Measurements from ENCODE around the gene CCDC87. TPM values are rescaled to one million over a fixed set of nuclear protein-coding genes. Genes with fewer than 3 reads are reported as not detected.
A peak's percentile ranks its signal among the peaks of the same experiment; 100 is the strongest.
"Not testable (repeated sequence)": the region's sequence is repeated elsewhere in the genome, so short reads cannot be mapped to it uniquely, and the experiment has no call there.

CCDC87 gene
- total RNA-seq, 1 experiment from 2014 or later, result 2.0 TPM

DNA sequence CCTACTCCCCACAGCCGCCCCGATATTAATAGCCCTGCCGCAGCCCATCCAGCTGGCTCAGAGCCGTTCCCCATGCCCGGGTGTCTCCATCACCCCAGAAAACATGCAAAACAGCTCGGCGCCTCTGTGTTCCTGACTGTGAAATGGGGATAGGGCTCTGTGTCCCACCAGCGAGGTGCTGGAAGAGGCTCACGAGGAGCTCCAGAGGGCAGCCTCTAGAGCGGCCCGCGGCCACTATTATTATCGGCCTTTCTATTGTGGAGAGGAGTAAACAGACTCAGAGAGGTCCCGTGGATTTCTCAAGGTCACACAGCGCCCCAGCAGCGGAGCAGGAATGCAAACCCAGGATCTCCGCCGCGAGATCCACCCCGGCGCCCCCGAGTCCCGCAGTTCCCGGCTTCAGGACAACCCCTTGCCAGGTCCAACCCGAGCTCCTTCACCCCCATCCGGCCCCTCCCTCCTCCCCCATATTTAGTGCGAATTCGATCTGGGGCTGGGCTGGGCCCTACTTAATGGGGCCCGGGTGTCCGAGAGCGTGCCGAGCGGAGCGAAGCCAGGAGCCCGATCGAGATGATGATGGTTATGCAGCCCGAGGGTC lies 46.4 kb downstream of the CCDC87 start, which contains the start of gene ACTN3:
TSS of gene ACTN3 (plus strand) at position 536 of the 598 bp plus-strand sequence. CDS start at position 571, 35 bp downstream.
- ChIA-PET CTCF (interaction anchor here (0.6 kb wide), 2 partner anchors 80 to 138 kb away, joined by 4 to 6 read pairs; partner anchors contain the start of gene PELI3), POLR2A (interaction anchor here (0.5 to 1.0 kb wide), 4 partner anchors 9 to 30 kb away, joined by 3 to 5 read pairs (median 4); no protein-coding TSS in a partner anchor)
- DNase-seq (ENCODE audit: low read depth, low spot score) (no peak), ATAC-seq (peak; percentile 11)
- Histone ChIP-seq H3K27me3 (ENCODE audit: control insufficient read depth, insufficient read depth, low read length) (no peaks in the 10 kb centered on the region), H3K4me3 (ENCODE audit: low read depth in 2 of 2, low read length in 2 of 2) (peak within 1 kb of the TSS; percentile 87 to 92), H3K9me3 (ENCODE audit: control insufficient read depth, insufficient read depth, low read depth, low read length) (no peaks in the 10 kb centered on the region), H3K27ac (ENCODE audit: low read length) (peak within 1 kb of the TSS; percentile 83), H3K4me1 (ENCODE audit: control insufficient read depth, insufficient read depth, low read length) (peaks cover 9% of the 10 kb centered on the region), H3K36me3 (ENCODE audit: control insufficient read depth, insufficient read depth, low read length) (no peaks in the 10 kb centered on the region)
- no TSS peak for BruUV-seq (replicated peaks)
- in situ Hi-C loops (cut with HindIII; ENCODE audit: low pct_unique_long_range_greater_than_20kb, low sequenced_read_pairs) (no loop called here), intact Hi-C loops (cut with micrococcal nuclease; ENCODE audit: unreplicated experiment) (no loop called here)
- TF ChIP-seq, protein P1, sequence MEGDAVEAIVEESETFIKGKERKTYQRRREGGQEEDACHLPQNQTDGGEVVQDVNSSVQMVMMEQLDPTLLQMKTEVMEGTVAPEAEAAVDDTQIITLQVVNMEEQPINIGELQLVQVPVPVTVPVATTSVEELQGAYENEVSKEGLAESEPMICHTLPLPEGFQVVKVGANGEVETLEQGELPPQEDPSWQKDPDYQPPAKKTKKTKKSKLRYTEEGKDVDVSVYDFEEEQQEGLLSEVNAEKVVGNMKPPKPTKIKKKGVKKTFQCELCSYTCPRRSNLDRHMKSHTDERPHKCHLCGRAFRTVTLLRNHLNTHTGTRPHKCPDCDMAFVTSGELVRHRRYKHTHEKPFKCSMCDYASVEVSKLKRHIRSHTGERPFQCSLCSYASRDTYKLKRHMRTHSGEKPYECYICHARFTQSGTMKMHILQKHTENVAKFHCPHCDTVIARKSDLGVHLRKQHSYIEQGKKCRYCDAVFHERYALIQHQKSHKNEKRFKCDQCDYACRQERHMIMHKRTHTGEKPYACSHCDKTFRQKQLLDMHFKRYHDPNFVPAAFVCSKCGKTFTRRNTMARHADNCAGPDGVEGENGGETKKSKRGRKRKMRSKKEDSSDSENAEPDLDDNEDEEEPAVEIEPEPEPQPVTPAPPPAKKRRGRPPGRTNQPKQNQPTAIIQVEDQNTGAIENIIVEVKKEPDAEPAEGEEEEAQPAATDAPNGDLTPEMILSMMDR (IDR thresholded peaks at IDR 0.05), result no peak
- TF ChIP-seq SIN3A (IDR thresholded peaks at IDR 0.05; ENCODE audit: borderline replicate concordance, insufficient read depth, low read depth, low read length) (no peak), POLR2AphosphoS5 (IDR thresholded peaks at IDR 0.05; ENCODE audit: low read depth, low read length) (no peak), TCF7L2 (IDR thresholded peaks at IDR 0.05; ENCODE audit: low read depth, low read length) (no peak)
- TF ChIP-seq, protein P2, sequence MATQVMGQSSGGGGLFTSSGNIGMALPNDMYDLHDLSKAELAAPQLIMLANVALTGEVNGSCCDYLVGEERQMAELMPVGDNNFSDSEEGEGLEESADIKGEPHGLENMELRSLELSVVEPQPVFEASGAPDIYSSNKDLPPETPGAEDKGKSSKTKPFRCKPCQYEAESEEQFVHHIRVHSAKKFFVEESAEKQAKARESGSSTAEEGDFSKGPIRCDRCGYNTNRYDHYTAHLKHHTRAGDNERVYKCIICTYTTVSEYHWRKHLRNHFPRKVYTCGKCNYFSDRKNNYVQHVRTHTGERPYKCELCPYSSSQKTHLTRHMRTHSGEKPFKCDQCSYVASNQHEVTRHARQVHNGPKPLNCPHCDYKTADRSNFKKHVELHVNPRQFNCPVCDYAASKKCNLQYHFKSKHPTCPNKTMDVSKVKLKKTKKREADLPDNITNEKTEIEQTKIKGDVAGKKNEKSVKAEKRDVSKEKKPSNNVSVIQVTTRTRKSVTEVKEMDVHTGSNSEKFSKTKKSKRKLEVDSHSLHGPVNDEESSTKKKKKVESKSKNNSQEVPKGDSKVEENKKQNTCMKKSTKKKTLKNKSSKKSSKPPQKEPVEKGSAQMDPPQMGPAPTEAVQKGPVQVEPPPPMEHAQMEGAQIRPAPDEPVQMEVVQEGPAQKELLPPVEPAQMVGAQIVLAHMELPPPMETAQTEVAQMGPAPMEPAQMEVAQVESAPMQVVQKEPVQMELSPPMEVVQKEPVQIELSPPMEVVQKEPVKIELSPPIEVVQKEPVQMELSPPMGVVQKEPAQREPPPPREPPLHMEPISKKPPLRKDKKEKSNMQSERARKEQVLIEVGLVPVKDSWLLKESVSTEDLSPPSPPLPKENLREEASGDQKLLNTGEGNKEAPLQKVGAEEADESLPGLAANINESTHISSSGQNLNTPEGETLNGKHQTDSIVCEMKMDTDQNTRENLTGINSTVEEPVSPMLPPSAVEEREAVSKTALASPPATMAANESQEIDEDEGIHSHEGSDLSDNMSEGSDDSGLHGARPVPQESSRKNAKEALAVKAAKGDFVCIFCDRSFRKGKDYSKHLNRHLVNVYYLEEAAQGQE (IDR thresholded peaks at IDR 0.05; ENCODE audit: insufficient read depth in 1 of 2, low read depth in 2 of 2, low read length in 1 of 2), result no peak

DNA sequence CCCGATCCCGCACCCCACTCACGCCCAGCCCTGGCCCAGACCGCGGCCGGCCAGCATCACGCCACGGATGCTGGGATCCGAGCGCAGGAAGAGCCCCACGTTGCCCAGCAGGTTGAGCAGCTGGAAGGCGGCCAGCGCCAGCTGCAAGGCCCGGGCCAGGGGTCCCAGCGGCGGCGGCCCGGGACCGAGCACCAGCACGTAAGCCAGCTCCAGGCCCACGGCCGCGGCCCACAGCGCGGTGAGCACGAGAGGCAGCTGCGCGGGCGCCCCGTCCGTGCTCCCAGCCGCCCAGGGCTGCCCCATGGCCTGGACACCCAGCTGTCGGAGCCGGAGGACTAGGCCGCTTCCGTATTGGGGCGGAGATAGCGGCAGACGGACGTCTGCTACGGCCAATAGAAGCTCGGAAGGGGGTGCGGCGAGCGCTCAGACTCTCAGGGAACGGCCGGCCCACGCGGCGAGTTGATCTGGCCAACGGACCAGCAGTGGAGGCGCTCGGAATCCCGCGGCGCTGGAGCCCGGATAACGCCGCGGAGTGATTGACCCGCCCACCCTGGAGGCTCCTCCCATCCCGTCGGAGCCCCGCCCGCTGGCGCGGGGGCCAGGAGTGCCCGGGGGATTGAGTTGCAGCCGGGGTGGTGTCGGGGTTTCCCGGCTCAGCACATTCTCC lies 47.0 kb downstream of the CCDC87 start, which contains the start of gene ZDHHC24:
TSS of gene ZDHHC24 (minus strand) at position 348 of the 667 bp plus-strand sequence. CDS start at position 303, 45 bp downstream.
- Histone ChIP-seq H3K4me3 (ENCODE audit: low read depth in 2 of 2, low read length in 2 of 2) (peak within 1 kb of the TSS; percentile 87 to 92), H3K27me3 (ENCODE audit: control insufficient read depth, insufficient read depth, low read length) (no peaks in the 10 kb centered on the region), H3K36me3 (ENCODE audit: control insufficient read depth, insufficient read depth, low read length) (no peaks in the 10 kb centered on the region), H3K27ac (ENCODE audit: low read length) (peak within 1 kb of the TSS; percentile 83), H3K9me3 (ENCODE audit: control insufficient read depth, insufficient read depth, low read depth, low read length) (no peaks in the 10 kb centered on the region), H3K4me1 (ENCODE audit: control insufficient read depth, insufficient read depth, low read length) (peaks cover 9% of the 10 kb centered on the region)
- TF ChIP-seq, protein P2 (IDR thresholded peaks at IDR 0.05; ENCODE audit: insufficient read depth in 1 of 2, low read depth in 2 of 2, low read length in 1 of 2), result no peak
- TF ChIP-seq SIN3A (IDR thresholded peaks at IDR 0.05; ENCODE audit: borderline replicate concordance, insufficient read depth, low read depth, low read length) (peak; percentile 94), POLR2AphosphoS5 (IDR thresholded peaks at IDR 0.05; ENCODE audit: low read depth, low read length) (peak; percentile 87), TCF7L2 (IDR thresholded peaks at IDR 0.05; ENCODE audit: low read depth, low read length) (peak; percentile 40; the same call in 1 of the 2 replicates)
- TF ChIP-seq, protein P1 (IDR thresholded peaks at IDR 0.05), result no peak
- in situ Hi-C loops (cut with HindIII; ENCODE audit: low pct_unique_long_range_greater_than_20kb, low sequenced_read_pairs) (no loop called here), intact Hi-C loops (cut with micrococcal nuclease; ENCODE audit: unreplicated experiment) (no loop called here)
- BruUV-seq (replicated peaks), result no TSS peak
- ChIA-PET CTCF (interaction anchor here (0.6 kb wide), 2 partner anchors 79 to 137 kb away, joined by 4 to 6 read pairs; partner anchors contain the start of gene PELI3), POLR2A (interaction anchor here (0.5 to 1.0 kb wide), 5 partner anchors 9 to 544 kb away, joined by 3 to 5 read pairs (median 4); partner anchors contain the start of genes BANF1 and EIF1AD)
- DNase-seq (ENCODE audit: low read depth, low spot score) (peak; percentile 85), ATAC-seq (peak; percentile 98)

DNA sequence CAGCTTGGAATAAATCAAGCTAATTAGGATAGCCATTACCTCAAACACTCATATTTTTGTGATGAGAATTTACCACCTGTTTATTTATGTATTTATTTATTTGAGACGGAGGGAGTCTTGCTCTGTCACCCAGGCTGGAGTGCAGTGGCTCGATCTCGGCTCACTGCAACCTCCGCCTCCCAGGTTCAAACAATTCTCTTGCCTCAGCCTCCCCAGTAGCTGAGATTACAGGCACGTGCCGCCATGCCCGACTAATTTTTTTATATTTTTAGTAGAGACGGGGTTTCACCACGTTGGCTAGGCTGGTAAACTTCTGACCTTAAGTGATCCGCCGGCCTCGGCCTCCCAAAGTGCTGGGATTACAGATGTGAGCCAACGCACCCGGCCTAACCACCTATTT lies 47.9 kb downstream of the CCDC87 start:
- TSS peak; percentile 87 for BruUV-seq (replicated peaks)
- intact Hi-C loops (cut with micrococcal nuclease; ENCODE audit: unreplicated experiment), result not testable (repeated sequence)

More for the DNA sequence above, 47.9 kb downstream of the CCDC87 start:
- H3K27me3 ChIP-seq (ENCODE audit: control insufficient read depth, insufficient read depth, low read length); POLR2A ChIA-PET; H3K36me3 ChIP-seq (ENCODE audit: control insufficient read depth, insufficient read depth, low read length); H3K4me1 ChIP-seq (ENCODE audit: control insufficient read depth, insufficient read depth, low read length); in situ Hi-C loops (cut with HindIII; ENCODE audit: low pct_unique_long_range_greater_than_20kb, low sequenced_read_pairs); DNase-seq (ENCODE audit: low read depth, low spot score); H3K9me3 ChIP-seq (ENCODE audit: control insufficient read depth, insufficient read depth, low read depth, low read length); CTCF ChIA-PET; ATAC-seq: not testable (repeated sequence)
- Histone ChIP-seq H3K27ac (ENCODE audit: low read length) (peak overlapping the region; percentile 74), H3K4me3 (ENCODE audit: low read depth in 2 of 2, low read length in 2 of 2) (peak overlapping the region; percentile 87 to 92)

Data from Panc1 (cell line).